GM23338 (cell line): ENCODE measurements around the gene LMO1. TPM values are rescaled to one million over a fixed set of nuclear protein-coding genes. Genes with fewer than 3 reads are reported as not detected.

Experiments used
- ATAC-seq: fragments of 200-7000 bp; cut with Tn5 transposase; 3 replicates; pipeline ENCODE4 v1.9.1; 2020
- DNase-seq: peaks from one replicate; pipeline ENCODE4 v3.0.0-alpha.2; 2015; ENCODE audit warnings: low spot score
- H2AFZ ChIP-seq: fragments of 200-600 bp; sonication (generic); 2 replicates; pipeline ENCODE4 v1.8.0; 2016; ENCODE audit warnings: antibody characterized with exemption, mild to moderate bottlenecking, moderate library complexity
- H3F3A ChIP-seq: fragments of 200-600 bp; sonication (generic); replicated peaks from 2 replicates; pipeline ENCODE4 v1.8.0; 2017; ENCODE audit warnings: antibody characterized with exemption, mixed run types, low read depth
- H3K27ac ChIP-seq: fragments of 200-600 bp; sonication (generic); 2 replicates; pipeline ENCODE4 v1.6.1; 2016; ENCODE audit warnings: low read depth
- H3K27me3 ChIP-seq: fragments of 200-600 bp; sonication (generic); 2 replicates; pipeline ENCODE4 v1.8.0; 2016; ENCODE audit warnings: mild to moderate bottlenecking, mixed run types, moderate library complexity; ENCODE audit not compliant: insufficient read depth
- H3K36me3 ChIP-seq: fragments of 200-600 bp; sonication (generic); 2 replicates; pipeline ENCODE4 v1.8.0; 2016; ENCODE audit warnings: mild to moderate bottlenecking; ENCODE audit not compliant: insufficient read depth
- H3K4me1 ChIP-seq: fragments of 200-600 bp; sonication (generic); 2 replicates; pipeline ENCODE4 v1.8.0; 2016; ENCODE audit warnings: mild to moderate bottlenecking, moderate library complexity; ENCODE audit not compliant: insufficient read depth
- H3K4me2 ChIP-seq: fragments of 200-600 bp; sonication (generic); 2 replicates; pipeline ENCODE4 v1.7.1; 2017; ENCODE audit warnings: mixed run types
- H3K4me3 ChIP-seq: fragments of 200-600 bp; sonication (generic); 2 replicates; pipeline ENCODE4 v1.6.1; 2016; ENCODE audit warnings: mixed run types
- H3K79me2 ChIP-seq: fragments of 200-600 bp; sonication (generic); replicated peaks from 2 replicates; pipeline ENCODE4 v1.8.0; 2017; ENCODE audit warnings: mild to moderate bottlenecking; ENCODE audit not compliant: insufficient read depth
- H3K9me2 ChIP-seq: fragments of 200-600 bp; sonication (generic); 2 replicates; pipeline ENCODE4 v1.8.0; 2017; ENCODE audit not compliant: insufficient read depth
- H4K20me1 ChIP-seq: fragments of 200-600 bp; sonication (generic); replicated peaks from 2 replicates; pipeline ENCODE4 v1.8.0; 2017; ENCODE audit warnings: mild to moderate bottlenecking; ENCODE audit not compliant: insufficient read depth
- H3K27ac Mint-ChIP-seq: 2 replicates; pipeline ENCODE4 v1.8.0; 2020; ENCODE audit warnings: inconsistent platforms, mild to moderate bottlenecking, moderate library complexity, mixed read lengths
- H3K27me3 Mint-ChIP-seq: 3 replicates; pipeline ENCODE4 v1.8.0; 2022; ENCODE audit warnings: low read depth, mild to moderate bottlenecking, moderate library complexity, mixed read lengths, inconsistent platforms; ENCODE audit not compliant: insufficient read depth, poor library complexity
- H3K36me3 Mint-ChIP-seq: 3 replicates; pipeline ENCODE4 v1.8.0; 2021; ENCODE audit warnings: low read depth, mild to moderate bottlenecking, inconsistent platforms, moderate library complexity, mixed read lengths
- H3K4me1 Mint-ChIP-seq: 3 replicates; pipeline ENCODE4 v1.8.0; 2020; ENCODE audit warnings: mild to moderate bottlenecking, inconsistent platforms, mixed read lengths
- H3K4me3 Mint-ChIP-seq: 3 replicates; pipeline ENCODE4 v1.8.0; 2021; ENCODE audit warnings: moderate library complexity, mild to moderate bottlenecking, inconsistent platforms, mixed read lengths
- H3K9me3 Mint-ChIP-seq: 3 replicates; pipeline ENCODE4 v1.8.0; 2020; ENCODE audit warnings: moderate library complexity, mild to moderate bottlenecking, inconsistent platforms, mixed read lengths
- EZH2 ChIP-seq: fragments of 200-600 bp; sonication (generic); IDR thresholded peaks from one replicate; pipeline ENCODE4 v1.8.0; 2017; ENCODE audit warnings: antibody characterized with exemption, mild to moderate bottlenecking, low read depth; ENCODE audit not compliant: unreplicated experiment
- EZH2phosphoT487 ChIP-seq: fragments of 200-600 bp; sonication (generic); IDR thresholded peaks from one replicate; pipeline ENCODE4 v1.8.1; 2018; ENCODE audit warnings: antibody characterized with exemption; ENCODE audit not compliant: unreplicated experiment
- POLR2AphosphoS5 ChIP-seq: IDR thresholded peaks from 2 replicates; pipeline ENCODE4 v1.6.1; 2016; ENCODE audit warnings: antibody characterized with exemption, low read depth
- ZNF462 ChIP-seq: fragments of 250-450 bp; sonication (Bioruptor Pico); IDR thresholded peaks from 2 replicates; pipeline ENCODE4 v1.5.0; 2020; ENCODE audit warnings: mild to moderate bottlenecking, moderate library complexity
- polyA plus RNA-seq: library from polyadenylated mRNA; unstranded; fragments of >200 nt; fragmentation: Nextera tagmentation; extraction: Ambion mirVana; gene quantifications from 2 replicates; pipeline ENCODE4 v1.2.1, GENCODE V29; 2016
- total RNA-seq: library from RNA; depleted of rRNA; stranded (reverse); fragments of >200 nt; shearing (Covaris generic); gene quantifications from 2 replicates; pipeline ENCODE4 v1.2.3, GENCODE V29; 2014

Gene LMO1
- total and polyA plus RNA-seq, 2 experiments from 2014 or later, result 0.40 TPM; not detected in 1

- H3K4me1 ChIP-seq, result peaks cover 4% of the 10 kb centered on the region; the same call in 1 of the 2 replicates
Observed at GRCh38 chr11:8262552-8263108, 1.0 kb downstream of the LMO1 start.

GRCh38 chr11:8261921-8262551 lies 1.6 kb downstream of the LMO1 start:
- Histone ChIP-seq H4K20me1 (no peaks in the 10 kb centered on the region), H3K4me2 (peak overlapping the region; percentile 88), H3K79me2 (no peaks in the 10 kb centered on the region), H3K27me3 (peaks cover 79% of the 10 kb centered on the region), H3K36me3 (no peaks in the 10 kb centered on the region), H3K4me1 (no peaks in the 10 kb centered on the region; the same call in 1 of the 2 replicates), H3K9me2 (no peaks in the 10 kb centered on the region), H2AFZ (peak overlapping the region; percentile 96), H3K4me3 (peak overlapping the region; percentile 74), H3K27ac (no peak overlapping the region), H3F3A (0 out of 2 replicates have a peak, but pooled peaks cover 3% of the 10 kb centered on the region)
- Mint-ChIP-seq H3K9me3 (no peaks in the 10 kb centered on the region), H3K36me3 (no peaks in the 10 kb centered on the region), H3K4me1 (peaks cover 6% of the 10 kb centered on the region; the same call in 2 of the 3 replicates), H3K27ac (no peak overlapping the region), H3K4me3 (peak overlapping the region; percentile 72), H3K27me3 (peaks cover 71% of the 10 kb centered on the region)
- TF ChIP-seq ZNF462 (CRISPR knock-in tag), result no peak
- peak; percentile 8 for TF ChIP-seq EZH2phosphoT487
- DNase-seq, result peak; percentile 18
- ATAC-seq, result peak; percentile 3; the same call in 2 of the 3 replicates

More at GRCh38 chr11:8262552-8263108, 1.0 kb downstream of the LMO1 start:
- H3K36me3 Mint-ChIP-seq, result no peaks in the 10 kb centered on the region
- peaks cover 85% of the 10 kb centered on the region for H3K27me3 ChIP-seq
- H3K4me3 ChIP-seq, result peak overlapping the region; percentile 74
- peaks cover 77% of the 10 kb centered on the region for H3K27me3 Mint-ChIP-seq
- H3K27ac ChIP-seq, result no peak overlapping the region
- no peaks in the 10 kb centered on the region for H3K36me3 ChIP-seq
- H3F3A ChIP-seq, result 0 out of 2 replicates have a peak, but pooled peaks cover 3% of the 10 kb centered on the region
- peak overlapping the region; percentile 96 for H2AFZ ChIP-seq
- H3K4me2 ChIP-seq, result peak overlapping the region; percentile 88
- peak; percentile 72 for ATAC-seq
- H3K9me2 ChIP-seq, result no peaks in the 10 kb centered on the region
- H3K27ac Mint-ChIP-seq, result no peak overlapping the region
- peaks cover 6% of the 10 kb centered on the region; the same call in 2 of the 3 replicates for H3K4me1 Mint-ChIP-seq
- H3K9me3 Mint-ChIP-seq, result no peaks in the 10 kb centered on the region
- H3K79me2 ChIP-seq, result no peaks in the 10 kb centered on the region
- peak; percentile 74 for TF ChIP-seq EZH2
- no peak for TF ChIP-seq POLR2AphosphoS5
- peak; percentile 83 for DNase-seq
- peak overlapping the region; percentile 72 for H3K4me3 Mint-ChIP-seq
- H4K20me1 ChIP-seq, result no peaks in the 10 kb centered on the region
